ENCODE measurements around the gene CCDC39.
"Not testable (repeated sequence)": the region's sequence is repeated elsewhere in the genome, so short reads cannot be mapped to it uniquely, and the experiment has no call there.

CCDC39 gene

GRCh38 chr3:180630371-180630770, 48.9 kb downstream of the CCDC39 start:
- TF ChIP-seq CTCF (IDR thresholded peaks at IDR 0.05; ENCODE audit: low read depth, low read length) = no peak
- DNase-seq (ENCODE audit: extremely low read depth, low read depth) = no peak

- no peak for TF ChIP-seq CTCF (IDR thresholded peaks at IDR 0.05; ENCODE audit: low read depth, low read length)
- no peak for DNase-seq (ENCODE audit: extremely low read depth, low read depth)
These were observed 52.4 kb downstream of the CCDC39 start for GRCh38 chr3:180626844-180627243.

- TF ChIP-seq CTCF (IDR thresholded peaks at IDR 0.05; ENCODE audit: low read depth, low read length) = no peak
These were observed 54.6 kb downstream of the CCDC39 start for GRCh38 chr3:180624714-180625113.

GRCh38 chr3:180619723-180620122, 59.6 kb downstream of the CCDC39 start:
- no peak for TF ChIP-seq CTCF (IDR thresholded peaks at IDR 0.05; ENCODE audit: low read depth, low read length)
- DNase-seq (ENCODE audit: extremely low read depth, low read depth) = no peak

More at GRCh38 chr3:180624714-180625113, 54.6 kb downstream of the CCDC39 start:
- no peak for DNase-seq (ENCODE audit: extremely low read depth, low read depth)

- not testable (repeated sequence) for DNase-seq (ENCODE audit: extremely low read depth, low read depth)
These were observed 60.7 kb downstream of the CCDC39 start for GRCh38 chr3:180618563-180618962.

GRCh38 chr3:180617049-180617448, 62.2 kb downstream of the CCDC39 start:
- no peak for DNase-seq (ENCODE audit: extremely low read depth, low read depth)
- no peak for TF ChIP-seq CTCF (IDR thresholded peaks at IDR 0.05; ENCODE audit: low read depth, low read length)

GRCh38 chr3:180615954-180616353, 63.3 kb downstream of the CCDC39 start:
- no peak for TF ChIP-seq CTCF (IDR thresholded peaks at IDR 0.05; ENCODE audit: low read depth, low read length)
- DNase-seq (ENCODE audit: extremely low read depth, low read depth) = no peak

- TF ChIP-seq CTCF (IDR thresholded peaks at IDR 0.05; ENCODE audit: low read depth, low read length) = no peak
- DNase-seq (ENCODE audit: extremely low read depth, low read depth) = no peak
These were observed 66.9 kb downstream of the CCDC39 start for GRCh38 chr3:180612364-180612763.

Data from AG09319 (cell line).